OCI-LY3 (cell line): ENCODE data around the gene C1QL3.

Experiments used
- CTCF ChIP-seq: fragments of 200-600, 300-600 bp; sonication (generic); IDR thresholded peaks from 2 replicates; pipeline ENCODE4 v1.5.1; 2014; ENCODE audit warnings: antibody characterized with exemption, low read length, low read depth
- EZH2phosphoT487 ChIP-seq: fragments of 200-600 bp; shearing (Covaris generic); IDR thresholded peaks from 2 replicates; pipeline ENCODE4 v1.6.1; 2018; ENCODE audit warnings: antibody characterized with exemption, mixed run types, low read depth

DNA sequence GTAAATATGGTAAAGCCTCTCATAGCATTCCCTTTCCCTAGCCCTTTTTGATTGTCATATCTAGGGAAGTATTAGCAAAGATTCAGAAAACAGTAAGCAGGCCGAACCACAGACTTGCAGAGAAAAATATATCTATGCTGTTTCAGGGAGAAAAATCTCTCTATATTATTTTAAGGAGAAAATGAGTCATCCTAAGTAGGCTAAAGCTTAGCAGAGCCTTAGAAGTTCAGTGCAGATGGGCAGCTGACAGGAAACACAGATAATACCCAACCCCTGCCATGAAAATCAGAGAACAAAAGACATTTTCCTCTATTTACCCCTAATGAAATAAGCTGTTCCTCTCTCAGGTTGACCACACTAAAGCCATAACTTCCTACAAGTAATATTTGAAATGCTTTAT is 16.5 kb downstream of the C1QL3 start:
- TF ChIP-seq CTCF (no peak), EZH2phosphoT487 (no peak)
